Stimulated activated CD4-positive, alpha-beta T cell treated with anti-CD3 and anti-CD28 coated beads, Interleukin-4, amount 100 ng/mL, for 1 hour (primary cell): ENCODE measurements around the gene ZGLP1.

ENCODE experiments used
- DNase-seq: peaks from one replicate; pipeline ENCODE4 v3.0.0-alpha.2; 2020

The ZGLP1 gene

DNA sequence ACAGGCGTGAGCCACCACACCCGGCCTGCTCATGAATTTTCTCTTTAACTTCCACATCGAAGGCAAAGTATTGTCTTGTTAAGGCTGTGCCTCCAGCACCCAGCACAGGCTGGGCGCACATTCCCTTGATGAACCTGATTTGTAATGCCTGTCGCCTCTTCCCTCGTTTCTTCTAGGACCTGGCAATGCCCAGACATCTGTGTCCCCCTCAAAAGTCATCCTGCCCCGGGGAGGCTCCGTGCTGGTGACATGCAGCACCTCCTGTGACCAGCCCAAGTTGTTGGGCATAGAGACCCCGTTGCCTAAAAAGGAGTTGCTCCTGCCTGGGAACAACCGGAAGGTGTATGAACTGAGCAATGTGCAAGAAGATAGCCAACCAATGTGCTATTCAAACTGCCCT lies 35.0 kb downstream of the ZGLP1 start:
- DNase-seq: no peak

GRCh38 chr19:10271543-10272086 lies 38.0 kb downstream of the ZGLP1 start:
- no peak for DNase-seq

DNA sequence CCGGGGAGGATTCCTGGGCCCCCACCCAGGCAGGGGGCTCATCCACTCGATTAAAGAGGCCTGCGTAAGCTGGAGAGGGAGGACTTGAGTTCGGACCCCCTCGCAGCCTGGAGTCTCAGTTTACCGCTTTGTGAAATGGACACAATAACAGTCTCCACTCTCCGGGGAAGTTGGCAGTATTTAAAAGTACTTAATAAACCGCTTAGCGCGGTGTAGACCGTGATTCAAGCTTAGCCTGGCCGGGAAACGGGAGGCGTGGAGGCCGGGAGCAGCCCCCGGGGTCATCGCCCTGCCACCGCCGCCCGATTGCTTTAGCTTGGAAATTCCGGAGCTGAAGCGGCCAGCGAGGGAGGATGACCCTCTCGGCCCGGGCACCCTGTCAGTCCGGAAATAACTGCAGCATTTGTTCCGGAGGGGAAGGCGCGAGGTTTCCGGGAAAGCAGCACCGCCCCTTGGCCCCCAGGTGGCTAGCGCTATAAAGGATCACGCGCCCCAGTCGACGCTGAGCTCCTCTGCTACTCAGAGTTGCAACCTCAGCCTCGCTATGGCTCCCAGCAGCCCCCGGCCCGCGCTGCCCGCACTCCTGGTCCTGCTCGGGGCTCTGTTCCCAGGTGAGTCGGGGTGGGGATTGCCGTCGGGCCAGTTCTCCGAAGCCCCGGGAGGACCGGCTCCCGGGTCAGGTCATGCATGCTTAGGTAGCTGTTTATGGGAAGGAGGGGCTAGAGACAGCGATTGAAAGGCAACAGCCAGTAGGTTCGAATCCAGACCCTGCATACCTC lies 38.8 kb downstream of the ZGLP1 start, which contains the start of gene ICAM1:
TSS of gene ICAM1 (plus strand) at position 505 of the 779 bp plus-strand sequence. CDS start at position 545, 40 bp downstream.
- peak; percentile 72 for DNase-seq

GRCh38 chr19:10270180-10270615 lies 39.4 kb downstream of the ZGLP1 start:
- DNase-seq: peak; percentile 59

DNA sequence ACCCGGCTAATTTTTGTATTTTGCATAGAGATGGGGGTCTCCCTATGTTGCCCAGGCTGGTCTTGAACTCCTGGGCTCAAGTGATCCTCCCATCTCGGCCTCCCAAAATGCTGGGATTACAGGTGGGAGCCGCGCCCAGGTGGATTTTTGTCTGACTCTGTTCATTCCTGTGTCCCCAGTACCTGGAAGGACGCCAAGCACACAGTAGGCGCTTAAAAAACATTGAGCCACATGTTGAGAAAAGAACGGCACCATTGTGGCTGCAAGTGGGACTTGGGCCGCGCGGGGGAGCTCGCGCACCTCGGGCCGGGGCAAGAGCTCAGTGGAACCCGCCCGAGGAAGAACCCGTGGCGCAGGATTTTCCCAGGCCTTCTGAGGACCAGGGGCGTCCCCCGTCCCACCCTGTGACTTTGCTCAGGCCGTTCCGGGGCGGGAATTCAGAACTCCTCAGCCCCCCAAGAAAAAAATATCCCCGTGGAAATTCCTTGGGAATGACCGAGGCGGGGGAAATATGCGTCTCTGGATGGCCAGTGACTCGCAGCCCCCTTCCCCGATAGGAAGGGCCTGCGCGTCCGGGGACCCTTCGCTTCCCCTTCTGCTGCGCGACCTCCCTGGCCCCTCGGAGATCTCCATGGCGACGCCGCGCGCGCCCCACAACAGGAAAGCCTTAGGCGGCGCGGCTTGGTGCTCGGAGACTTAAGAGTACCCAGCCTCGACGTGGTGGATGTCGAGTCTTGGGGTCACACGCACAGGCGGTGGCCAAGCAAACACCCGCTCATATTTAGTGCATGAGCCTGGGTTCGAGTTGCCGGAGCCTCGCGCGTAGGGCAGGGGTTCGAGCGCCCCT lies 40.1 kb downstream of the ZGLP1 start:
- peak; percentile 88 for DNase-seq

- DNase-seq: no peak
Observed at GRCh38 chr19:10268071-10268470, 41.5 kb downstream of the ZGLP1 start.

DNA sequence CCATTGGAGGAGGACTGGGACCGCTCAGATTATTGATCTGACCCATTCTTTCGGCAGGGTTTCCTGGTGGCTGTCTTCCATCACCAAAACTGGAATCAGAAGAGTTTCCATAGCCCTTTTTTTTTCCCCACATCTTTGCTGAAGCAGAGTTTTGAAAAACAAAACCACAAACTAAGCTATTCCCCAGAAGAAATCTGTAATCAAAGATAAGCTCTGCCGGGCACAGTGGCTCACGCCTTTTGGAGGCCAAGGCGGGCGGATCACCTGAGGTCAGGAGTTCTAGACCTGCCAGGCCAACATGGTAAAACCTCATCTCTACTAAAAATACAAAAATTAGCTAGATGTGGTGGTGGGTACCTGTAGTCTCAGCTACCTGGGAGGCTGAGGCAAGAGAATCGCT lies 42.9 kb downstream of the ZGLP1 start:
- DNase-seq: no peak

GRCh38 chr19:10262771-10263170 lies 46.8 kb downstream of the ZGLP1 start:
- DNase-seq: no peak

DNA sequence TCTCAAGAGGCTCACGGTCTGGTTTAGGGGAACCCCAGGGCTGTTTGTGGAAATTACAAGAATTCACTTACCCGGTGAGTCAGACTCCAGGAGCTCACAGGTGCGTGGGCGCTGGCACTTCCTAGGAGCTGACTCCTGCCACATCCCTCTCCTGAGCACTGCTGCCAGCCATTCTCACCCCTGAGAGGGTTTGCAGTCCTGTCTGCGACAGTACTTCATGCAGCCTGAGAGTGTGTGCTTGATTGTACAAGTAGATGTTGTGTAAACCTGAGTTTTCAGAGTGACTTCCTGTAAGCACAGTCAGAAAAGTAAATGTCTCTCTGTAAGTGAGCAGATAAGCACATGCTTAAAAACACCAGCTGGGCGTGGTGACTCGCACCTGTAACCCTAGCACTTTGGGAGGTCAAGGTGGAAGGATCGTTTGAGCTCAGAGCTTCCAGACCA lies 49.5 kb downstream of the ZGLP1 start:
- DNase-seq: peak; percentile 66

DNA sequence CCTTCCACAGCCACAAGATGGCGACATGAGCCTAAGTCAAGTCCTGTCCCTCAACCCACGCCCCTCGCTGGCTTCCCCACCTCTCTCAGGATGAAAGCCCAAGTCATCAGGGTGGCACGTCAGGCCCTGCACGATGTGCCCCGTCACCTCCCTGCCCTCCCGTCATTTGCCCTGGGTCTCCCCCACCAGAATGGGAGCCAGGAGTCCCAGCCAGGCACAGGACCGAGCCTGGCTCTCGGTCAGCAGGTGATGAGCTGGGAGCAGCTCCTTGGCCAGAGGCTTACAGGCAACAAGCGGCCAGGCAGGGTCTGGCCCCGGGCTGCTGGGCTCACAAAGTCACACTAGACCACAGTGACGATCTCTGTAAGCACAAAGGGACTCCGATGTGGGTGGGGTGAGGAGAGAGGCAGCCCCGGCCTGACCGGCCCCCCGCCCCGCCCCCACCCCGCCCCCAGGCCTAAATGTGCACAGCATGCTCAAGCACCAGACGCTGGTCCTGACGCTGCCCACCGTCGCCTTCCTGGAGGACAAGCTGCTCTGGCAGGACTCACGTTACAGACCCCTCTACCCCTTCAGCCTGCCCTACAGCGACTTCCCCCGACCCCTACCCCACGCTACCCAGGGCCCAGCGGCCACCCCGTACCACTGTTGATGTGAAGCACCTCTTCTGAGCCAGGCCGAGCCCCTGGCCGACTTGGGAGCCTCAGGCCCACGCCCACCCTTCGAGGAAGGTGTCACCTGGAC lies 50.3 kb downstream of the ZGLP1 start:
- peak; percentile 92 for DNase-seq

DNA sequence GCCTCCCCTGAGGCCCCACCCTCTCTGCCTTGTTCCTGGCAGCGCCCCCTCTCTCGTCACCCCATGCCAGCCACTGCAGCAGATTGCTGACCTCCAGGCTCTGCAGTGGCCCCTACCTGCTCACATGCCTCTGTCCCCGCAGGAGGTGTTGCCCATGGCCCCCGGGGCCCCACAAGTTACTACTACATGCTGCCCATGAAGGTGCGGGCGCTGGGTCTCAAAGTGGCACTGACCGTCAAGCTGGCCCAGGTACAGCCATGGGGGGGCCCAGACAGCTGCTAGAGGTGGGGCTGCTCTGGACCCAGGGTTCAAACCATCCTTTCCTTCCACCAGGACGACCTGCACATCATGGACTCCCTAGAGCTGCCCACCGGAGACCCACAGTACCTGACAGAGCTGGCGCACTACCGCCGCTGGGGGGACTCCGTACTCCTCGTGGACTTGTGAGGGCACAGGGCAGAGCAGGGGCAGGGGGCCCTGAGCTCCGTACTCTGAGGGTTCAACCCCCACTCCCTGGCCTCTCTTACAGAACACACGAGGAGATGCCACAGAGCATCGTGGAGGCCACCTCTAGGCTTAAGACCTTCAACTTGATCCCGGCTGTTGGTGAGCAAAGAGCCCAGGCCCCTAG lies 51.4 kb downstream of the ZGLP1 start:
- DNase-seq: no peak

- DNase-seq: no peak
Observed at GRCh38 chr19:10256970-10257615, 52.5 kb downstream of the ZGLP1 start.

DNA sequence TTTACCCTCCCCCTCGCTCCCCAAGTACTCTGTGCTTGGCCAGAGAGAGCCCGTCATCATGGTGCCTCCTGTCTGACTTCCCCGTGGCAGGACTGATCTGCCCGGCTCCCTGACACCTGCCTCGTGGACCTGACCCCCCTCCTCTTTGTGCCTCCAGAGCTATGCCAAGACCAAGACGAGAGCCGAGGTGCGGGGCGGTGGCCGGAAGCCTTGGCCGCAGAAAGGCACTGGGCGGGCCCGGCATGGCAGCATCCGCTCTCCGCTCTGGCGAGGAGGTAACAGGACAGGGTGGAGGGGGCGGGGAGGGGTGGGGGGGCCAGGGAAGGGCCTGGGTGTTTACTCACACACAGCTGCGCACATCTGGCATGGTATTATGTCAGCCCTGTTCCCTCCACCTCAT lies 53.1 kb downstream of the ZGLP1 start:
- no peak for DNase-seq

DNA sequence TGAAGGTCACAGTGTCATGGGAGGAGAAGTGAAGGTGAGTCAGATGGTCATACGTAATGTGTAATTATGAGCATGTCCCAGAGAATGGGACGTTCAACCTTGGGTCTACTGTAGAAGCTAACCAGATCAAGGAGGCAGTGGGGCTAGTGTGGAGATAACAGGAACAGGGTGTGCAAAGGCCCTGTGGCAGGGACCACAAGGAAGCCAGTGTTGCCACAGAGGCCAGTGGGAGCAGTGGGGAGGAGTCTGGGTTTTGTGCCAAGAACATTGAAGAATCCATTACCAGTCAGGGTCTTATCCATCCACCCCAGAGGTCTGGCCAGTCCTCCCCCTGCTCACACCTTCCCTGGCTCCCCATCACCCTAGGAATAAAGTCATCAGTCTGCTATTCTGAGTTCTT lies 54.3 kb downstream of the ZGLP1 start:
- DNase-seq: no peak
